Activated CD8-positive, alpha-beta memory T cell treated with anti-CD3 and anti-CD28 coated beads, Interleukin-2, amount 50 U/mL, for 24 hours (primary cell): ENCODE measurements around the gene PIK3C3.

Experiments
- DNase-seq: peaks from one replicate; pipeline ENCODE4 v3.0.0-alpha.2; 2020; ENCODE audit errors: extremely low read depth

The PIK3C3 gene

GRCh38 chr18:42126586-42126985, 171.6 kb downstream of the PIK3C3 start:
- no peak for DNase-seq

GRCh38 chr18:42131066-42131929, 176.3 kb downstream of the PIK3C3 start:
- no peak for DNase-seq

GRCh38 chr18:42131930-42132244, 176.9 kb downstream of the PIK3C3 start:
- no peak for DNase-seq
